Stimulated activated CD8-positive, alpha-beta memory T cell treated with anti-CD3 and anti-CD28 coated beads, Interleukin-15, amount 100 ng/mL, for 24 hours (primary cell): ENCODE results near the gene PIGU.
"Not testable (repeated sequence)": the region's sequence is repeated elsewhere in the genome, so short reads cannot be mapped to it uniquely, and the experiment has no call there.

ENCODE experiments used
- DNase-seq: peaks from one replicate; pipeline ENCODE4 v3.0.0-alpha.2; 2020; ENCODE audit warnings: low read depth

Gene PIGU

DNA sequence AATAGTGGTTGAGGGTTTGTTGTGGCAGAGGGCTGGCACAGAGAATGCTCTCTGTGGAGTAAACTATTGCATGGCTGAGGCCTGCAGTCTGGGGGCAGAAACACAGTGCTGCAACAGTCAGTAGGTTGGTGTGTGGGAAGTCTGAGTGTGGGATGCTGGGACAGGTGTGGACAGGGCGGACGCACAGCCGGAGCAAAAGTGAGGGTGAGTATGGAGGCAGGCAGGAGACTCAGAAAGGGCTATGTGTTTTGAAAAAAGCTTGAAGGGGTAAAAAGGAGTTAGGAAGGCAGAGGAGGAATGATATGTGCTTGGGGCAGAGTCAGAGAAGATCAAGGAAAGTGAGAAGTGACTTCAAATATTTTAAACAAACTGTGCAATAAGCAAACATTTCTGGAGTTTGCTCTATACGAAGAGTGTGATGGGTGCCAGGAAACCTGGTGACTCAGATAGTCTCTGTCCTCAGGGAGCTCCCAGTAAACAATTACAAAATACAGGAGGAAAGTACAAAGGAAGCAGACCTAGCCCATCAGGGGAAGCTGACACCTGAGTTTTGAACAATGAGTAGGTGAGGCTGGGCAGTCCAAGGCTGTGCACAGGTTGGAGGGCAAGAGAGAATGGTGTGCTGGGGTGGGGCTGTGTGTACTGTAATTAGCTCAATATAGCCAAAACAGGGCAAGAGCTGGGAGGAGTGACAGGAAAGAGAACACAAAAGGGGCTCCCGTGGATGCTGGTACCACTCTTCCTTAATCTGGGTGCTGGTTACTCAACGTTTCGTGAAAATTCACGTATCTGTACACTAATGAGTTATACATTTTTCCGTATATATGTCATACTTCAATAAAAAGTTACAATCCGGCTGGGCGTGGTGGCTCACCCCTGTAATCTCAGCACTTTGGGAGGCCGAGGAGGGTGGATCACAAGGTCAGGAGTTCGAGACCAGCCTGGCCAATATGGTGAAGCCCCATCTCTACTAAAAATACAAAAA is 55.2 kb downstream of the PIGU start:
- no peak for DNase-seq

GRCh38 chr20:34621036-34621343 is 55.9 kb downstream of the PIGU start:
- DNase-seq, result no peak

- DNase-seq, result no peak
These were observed 58.2 kb downstream of the PIGU start for GRCh38 chr20:34618676-34619075.

- DNase-seq, result not testable (repeated sequence)
These were observed 60.0 kb downstream of the PIGU start for GRCh38 chr20:34616913-34617312.

DNA sequence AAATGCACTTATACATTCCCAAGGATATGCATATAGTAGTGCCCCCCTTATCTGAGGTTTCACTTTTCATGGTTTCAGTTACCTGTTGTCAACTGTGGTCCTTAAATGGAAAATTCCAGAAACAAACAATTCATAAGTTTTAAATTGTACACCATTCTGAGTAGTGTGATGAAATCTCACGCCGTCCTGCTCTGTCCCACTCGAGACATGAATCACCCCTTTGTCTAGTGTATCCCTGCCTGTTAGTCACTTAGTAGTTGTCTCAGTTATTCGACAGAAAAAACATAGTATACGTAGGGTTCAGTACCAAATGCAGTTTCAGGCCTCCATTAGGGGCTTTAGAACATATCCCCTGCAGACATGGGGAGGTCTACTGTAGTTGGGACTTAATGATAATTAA is 61.4 kb downstream of the PIGU start:
- DNase-seq, result no peak

GRCh38 chr20:34611976-34612375 is 64.9 kb downstream of the PIGU start:
- DNase-seq, result not testable (repeated sequence)

DNA sequence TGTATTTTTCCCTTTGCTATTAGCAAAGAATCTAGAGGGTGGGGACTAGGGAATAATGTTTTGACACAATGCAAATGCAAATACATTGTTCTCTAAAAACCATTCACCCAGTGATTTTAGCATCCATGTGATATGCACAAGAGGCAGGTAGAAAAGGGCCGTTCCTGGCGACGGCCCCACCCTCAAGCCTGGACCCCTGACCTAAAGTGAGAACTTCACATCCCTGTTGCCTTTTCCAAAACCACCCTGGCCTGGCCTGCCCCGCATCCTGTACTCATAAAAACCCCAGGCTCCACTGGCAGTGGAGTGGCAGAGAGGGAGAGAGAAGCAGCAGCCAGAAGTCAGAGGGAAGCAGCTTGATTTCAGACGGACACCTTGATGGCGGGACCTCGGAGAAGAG is 69.8 kb downstream of the PIGU start:
- no peak for DNase-seq

- DNase-seq, result no peak
These were observed 71.7 kb downstream of the PIGU start for GRCh38 chr20:34604980-34605788.

GRCh38 chr20:34600892-34601653 is 75.8 kb downstream of the PIGU start:
- no peak for DNase-seq

GRCh38 chr20:34595377-34596184 is 81.3 kb downstream of the PIGU start:
- DNase-seq, result no peak

GRCh38 chr20:34586488-34587163 is 90.3 kb downstream of the PIGU start:
- no peak for DNase-seq

DNA sequence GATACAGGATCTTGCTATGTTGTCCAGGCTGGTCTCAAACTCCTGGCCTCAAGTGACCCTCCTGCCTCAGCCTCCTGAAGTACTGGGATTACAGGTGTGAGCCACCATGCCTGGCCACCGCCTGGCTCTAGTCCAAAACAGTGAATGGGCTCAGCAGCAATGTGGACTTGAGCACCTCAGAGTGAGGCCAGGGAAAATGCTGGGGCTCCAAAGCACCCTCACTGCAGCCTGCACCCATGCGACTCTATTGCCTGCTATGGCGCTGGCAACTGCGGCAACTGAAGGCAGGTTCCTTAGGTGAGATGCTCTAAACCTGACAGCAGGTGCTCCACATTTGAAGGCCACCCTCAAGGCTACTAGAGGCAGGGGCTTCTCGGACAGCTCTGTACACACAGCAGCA is 91.9 kb downstream of the PIGU start:
- no peak for DNase-seq

- no peak for DNase-seq
These were observed 93.3 kb downstream of the PIGU start for GRCh38 chr20:34583544-34583943.

- no peak for DNase-seq
These were observed 94.0 kb downstream of the PIGU start for GRCh38 chr20:34582911-34583310.

DNA sequence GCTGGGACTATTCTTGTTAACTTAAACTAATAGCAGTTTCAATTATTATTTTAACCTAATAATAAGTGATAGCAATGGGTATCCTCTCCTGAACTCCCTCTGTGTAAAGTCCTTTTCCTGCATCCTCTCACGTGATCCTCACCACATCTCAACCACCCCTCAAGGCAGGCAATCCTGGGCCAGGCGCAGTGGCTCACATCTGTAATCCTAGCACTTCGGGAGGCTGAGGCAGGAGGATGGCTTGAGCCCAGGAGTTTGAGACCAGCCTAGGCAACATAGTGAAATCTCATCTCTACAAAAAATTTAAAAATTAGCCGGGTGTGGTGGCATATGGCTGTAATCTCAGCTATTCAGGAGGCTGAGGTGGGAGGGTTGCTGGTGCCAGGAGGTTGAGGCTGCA is 94.7 kb downstream of the PIGU start:
- DNase-seq, result no peak

DNA sequence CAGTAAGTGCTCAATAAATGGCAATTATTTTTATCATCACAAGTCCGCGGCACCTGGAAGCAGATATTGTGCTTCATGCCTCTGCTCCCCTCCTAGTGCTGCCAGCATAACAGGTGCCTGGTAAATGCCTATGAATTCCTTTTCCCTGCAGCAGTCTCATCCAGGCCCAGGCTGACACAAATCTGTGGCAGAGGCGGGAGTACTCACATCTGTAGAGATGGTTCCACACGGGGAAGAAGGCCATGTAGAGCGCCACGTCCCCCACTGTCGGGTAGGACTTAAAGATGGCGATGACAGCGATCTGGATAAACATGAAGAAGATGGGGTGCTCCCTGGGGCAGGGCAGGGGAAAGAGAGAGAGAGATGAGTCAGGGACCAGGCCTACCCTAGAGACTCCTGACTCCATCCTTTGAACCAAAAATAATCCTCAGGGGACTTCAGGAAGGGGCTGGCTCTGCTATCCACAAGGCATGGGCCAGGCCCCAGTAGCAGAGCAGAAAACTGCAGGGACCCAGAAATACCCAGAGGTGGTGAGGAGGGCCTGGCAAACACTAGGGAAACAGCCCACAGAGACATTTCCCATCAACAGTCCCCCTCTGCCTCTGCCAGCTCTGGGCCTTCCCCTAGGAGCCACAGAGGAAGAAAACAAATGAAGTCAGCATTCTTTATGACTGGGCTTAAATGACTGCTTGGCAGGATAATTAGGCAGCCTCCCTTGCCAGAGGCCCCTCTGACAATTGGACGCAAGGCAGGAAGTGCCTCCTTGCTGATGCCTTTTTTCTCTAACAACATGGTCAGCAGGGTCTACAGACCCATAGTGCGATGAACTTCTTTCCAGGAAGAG is 95.3 kb downstream of the PIGU start:
- DNase-seq, result no peak

DNA sequence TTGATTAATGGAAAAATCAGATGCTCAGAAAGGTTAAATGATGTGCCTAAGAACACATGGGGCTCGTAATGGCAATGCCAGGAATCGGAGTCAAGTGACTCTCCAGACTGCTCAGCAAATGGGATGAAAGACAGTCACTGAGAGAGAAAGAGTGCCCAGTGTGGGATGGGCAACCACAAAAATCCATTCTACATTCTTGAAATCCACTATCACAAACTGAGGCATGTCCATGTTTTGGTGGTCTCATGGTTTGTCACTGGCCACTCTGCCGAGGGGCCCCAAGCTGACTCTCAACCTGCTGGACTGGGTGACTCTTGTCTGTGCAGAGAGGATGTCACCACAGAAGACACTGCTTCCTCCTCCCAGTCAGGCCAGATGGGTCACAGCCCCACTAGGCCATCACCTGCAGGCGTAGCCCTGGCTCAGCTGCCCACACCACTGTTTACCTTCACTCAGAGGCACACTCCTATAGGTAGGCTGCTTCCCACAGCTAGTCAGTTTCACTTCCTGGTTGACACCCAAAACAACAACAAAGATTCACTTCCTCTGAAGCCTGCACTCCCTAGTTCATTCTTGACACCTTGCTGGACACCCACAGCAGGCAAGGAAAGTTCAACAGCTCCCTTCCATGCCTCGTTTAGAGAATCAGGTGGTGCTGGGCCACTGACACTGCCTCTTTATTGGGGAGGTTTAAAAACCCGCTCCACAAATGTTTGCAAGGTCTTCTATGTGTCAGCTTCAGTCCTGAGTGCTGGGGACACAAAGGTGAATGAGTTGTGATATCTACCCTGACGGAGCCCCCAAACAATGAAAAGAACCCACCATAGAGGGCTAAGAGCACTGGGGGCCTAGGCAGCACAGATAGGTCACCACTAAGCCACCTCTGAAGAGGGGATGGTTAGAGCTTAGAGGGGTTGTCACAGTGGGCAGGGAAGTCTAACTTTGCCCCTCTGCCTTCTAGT is 96.6 kb downstream of the PIGU start:
- DNase-seq, result no peak

DNA sequence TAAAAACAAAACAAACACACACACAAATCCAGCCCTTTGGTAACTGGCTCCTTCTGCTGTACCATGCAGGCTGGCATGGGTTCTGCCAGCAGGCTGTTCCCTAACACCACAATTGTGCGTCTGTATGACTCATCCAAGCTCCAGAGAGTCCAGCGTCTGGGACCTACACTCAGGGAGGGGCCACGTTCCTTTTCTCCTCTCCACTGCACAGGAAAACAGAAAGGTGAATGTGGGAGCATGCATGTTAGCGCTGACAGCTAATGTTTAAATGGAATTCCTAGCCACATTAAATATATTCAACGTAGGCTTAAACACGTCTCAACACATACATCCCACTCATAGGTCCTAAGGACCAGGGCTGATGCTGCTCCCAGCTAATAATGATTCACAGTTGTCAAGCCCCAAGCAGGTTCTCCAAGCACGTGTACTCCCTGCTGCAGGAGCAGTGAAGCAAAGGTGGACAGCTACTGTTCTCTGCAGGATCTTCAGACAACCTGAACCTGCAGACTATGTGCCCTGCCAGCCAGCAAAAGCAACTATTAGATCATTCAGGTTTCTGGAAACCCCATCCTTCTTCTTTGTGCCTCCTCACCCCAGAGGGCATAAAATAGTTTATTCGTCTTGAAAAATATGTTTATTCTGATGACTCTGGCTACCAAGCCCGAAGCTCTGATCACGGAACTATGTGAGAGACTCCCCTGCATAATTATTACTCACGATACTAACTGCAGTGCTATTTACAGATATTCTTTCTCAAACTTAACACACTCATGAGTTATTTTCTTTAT is 97.5 kb downstream of the PIGU start:
- no peak for DNase-seq
